Measurements from ENCODE around the gene UBE3D.
"Not testable (repeated sequence)": the region's sequence is repeated elsewhere in the genome, so short reads cannot be mapped to it uniquely, and the experiment has no call there.

The UBE3D gene

GRCh38 chr6:82954937-82955577, 110.6 kb downstream of the UBE3D start:
- TF ChIP-seq CTCF (IDR thresholded peaks at IDR 0.05; ENCODE audit: borderline replicate concordance, insufficient read depth, low read depth, low read length) = no peak
- no peak overlapping the region for H3K4me3 ChIP-seq (ENCODE audit: low read depth, low read length)

- no peak overlapping the region for H3K4me3 ChIP-seq (ENCODE audit: low read depth, low read length)
These were observed 111.3 kb downstream of the UBE3D start for GRCh38 chr6:82954356-82954755.

GRCh38 chr6:82953871-82954270, 111.8 kb downstream of the UBE3D start:
- H3K4me3 ChIP-seq (ENCODE audit: low read depth, low read length) = no peak overlapping the region
- TF ChIP-seq CTCF (IDR thresholded peaks at IDR 0.05; ENCODE audit: borderline replicate concordance, insufficient read depth, low read depth, low read length) = no peak

More at GRCh38 chr6:82954356-82954755, 111.3 kb downstream of the UBE3D start:
- TF ChIP-seq CTCF (IDR thresholded peaks at IDR 0.05; ENCODE audit: borderline replicate concordance, insufficient read depth, low read depth, low read length) = no peak

GRCh38 chr6:82951935-82952334, 113.7 kb downstream of the UBE3D start:
- TF ChIP-seq CTCF (IDR thresholded peaks at IDR 0.05; ENCODE audit: borderline replicate concordance, insufficient read depth, low read depth, low read length) = no peak
- H3K4me3 ChIP-seq (ENCODE audit: low read depth, low read length) = no peak overlapping the region

- TF ChIP-seq CTCF (IDR thresholded peaks at IDR 0.05; ENCODE audit: borderline replicate concordance, insufficient read depth, low read depth, low read length) = no peak
- no peak overlapping the region for H3K4me3 ChIP-seq (ENCODE audit: low read depth, low read length)
These were observed 114.3 kb downstream of the UBE3D start for GRCh38 chr6:82951389-82951788.

- not testable (repeated sequence) for H3K4me3 ChIP-seq (ENCODE audit: low read depth, low read length)
These were observed 134.7 kb downstream of the UBE3D start for GRCh38 chr6:82930915-82931314.

GRCh38 chr6:82924799-82925535, 140.7 kb downstream of the UBE3D start:
- H3K4me3 ChIP-seq (ENCODE audit: low read depth, low read length) = no peak overlapping the region
- TF ChIP-seq CTCF (IDR thresholded peaks at IDR 0.05; ENCODE audit: borderline replicate concordance, insufficient read depth, low read depth, low read length) = no peak

All from GM12875 (cell line).